ENCODE data around the gene LRRC30.

LRRC30 gene

GRCh38 chr18:7242926-7243325 is 12.0 kb downstream of the LRRC30 start:
- DNase-seq: no peak

GRCh38 chr18:7248877-7249276 is 18.0 kb downstream of the LRRC30 start:
- DNase-seq: no peak

GRCh38 chr18:7254163-7254562 is 23.3 kb downstream of the LRRC30 start:
- DNase-seq: no peak

DNA sequence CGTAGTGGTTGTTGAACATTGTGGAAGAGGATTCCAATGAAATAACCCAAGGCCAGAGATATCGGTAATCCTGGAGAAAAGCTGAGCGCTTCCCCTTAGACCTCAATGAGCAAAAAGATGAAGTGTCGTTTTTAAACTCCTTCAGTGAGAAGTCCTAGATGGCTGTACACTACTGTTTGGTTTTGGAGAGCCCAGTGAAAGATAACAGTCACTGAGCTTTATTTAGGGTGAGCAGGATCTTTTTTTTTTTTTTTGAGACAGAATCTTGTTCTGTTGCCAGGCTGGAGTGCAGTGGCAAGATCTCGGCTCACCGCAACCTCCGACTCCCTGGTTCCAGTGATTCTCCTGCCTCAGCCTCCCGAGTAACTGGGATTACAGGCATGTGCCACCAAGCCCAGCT is 24.2 kb downstream of the LRRC30 start:
- DNase-seq: no peak

DNA sequence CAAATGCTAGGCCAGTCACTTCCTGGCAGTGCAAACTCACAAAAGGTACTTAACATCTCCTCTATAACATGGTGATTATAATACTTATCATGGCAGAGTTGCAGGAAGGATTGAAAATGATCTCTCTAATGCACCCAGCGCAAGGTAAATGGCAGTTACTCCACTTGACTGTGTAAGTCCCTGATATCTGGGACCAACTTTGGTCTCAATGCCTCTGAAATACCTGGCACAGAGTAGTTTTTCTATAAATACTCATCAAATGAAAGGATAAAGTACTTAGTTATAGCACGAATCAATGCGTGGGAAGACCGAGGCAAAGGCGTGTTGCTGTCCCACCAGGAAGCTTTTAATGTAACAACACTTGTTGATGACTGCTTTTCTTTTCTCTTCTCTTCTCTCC is 24.8 kb downstream of the LRRC30 start:
- no peak for DNase-seq

DNA sequence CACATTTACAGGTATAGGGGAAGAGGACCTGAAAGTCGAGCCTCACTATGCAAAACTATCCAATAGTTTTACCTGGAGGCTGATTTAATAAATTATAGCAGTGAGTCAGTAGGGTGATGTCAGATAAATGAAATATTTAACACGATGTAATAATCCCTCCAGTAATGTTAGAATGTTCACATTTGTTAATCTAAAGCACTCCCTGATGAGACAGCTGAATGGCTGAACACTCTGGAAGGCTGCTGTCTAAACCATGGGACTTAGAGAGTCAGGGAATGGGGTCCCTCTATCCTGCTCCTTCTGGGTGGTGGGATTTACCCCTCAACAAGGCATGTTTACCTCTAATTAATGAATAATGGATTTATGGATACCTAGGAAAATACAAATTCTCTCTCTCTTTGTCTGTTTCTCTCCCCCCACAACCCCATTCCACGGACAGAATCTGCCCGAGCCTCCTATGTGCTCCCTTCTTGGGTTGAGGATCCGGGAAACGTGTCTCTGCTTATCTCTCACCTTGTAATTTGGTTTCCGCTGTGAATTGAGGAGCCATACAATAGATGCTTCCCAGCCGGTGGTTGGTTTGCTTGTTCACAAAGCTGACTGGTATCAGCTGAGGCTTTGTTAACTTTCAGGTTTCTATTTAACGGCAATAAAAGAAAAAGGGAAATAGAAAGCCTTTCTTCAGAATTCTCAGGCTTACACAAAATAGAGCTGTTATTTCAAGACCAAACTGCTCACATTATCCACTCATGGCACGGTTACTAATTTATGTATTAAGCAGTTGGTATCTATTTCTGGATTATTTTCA is 25.9 kb downstream of the LRRC30 start:
- no peak for DNase-seq

- no peak for DNase-seq
Observed at GRCh38 chr18:7257426-7257740, 26.5 kb downstream of the LRRC30 start.

DNA sequence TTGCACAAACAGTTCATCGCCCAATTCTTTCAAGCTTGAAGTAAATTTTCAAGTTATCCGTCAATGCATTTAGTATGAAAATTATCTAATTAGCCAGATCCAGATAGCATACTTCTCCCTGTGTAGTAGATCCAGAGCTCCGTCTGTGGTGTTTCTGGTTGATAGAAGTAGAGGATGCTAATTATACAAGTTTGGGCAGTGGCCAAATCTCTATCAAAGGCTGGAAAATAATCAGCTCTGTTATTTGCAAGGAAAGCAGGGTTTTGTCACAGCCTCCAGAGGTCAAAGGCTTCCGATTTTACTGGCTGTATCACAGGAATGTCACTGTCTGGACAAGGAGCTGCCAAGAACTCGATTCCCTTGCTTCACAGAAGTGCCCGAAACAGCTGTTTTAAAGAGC is 28.6 kb downstream of the LRRC30 start:
- no peak for DNase-seq

- DNase-seq: no peak
Observed at GRCh38 chr18:7261199-7261598, 30.3 kb downstream of the LRRC30 start.

DNA sequence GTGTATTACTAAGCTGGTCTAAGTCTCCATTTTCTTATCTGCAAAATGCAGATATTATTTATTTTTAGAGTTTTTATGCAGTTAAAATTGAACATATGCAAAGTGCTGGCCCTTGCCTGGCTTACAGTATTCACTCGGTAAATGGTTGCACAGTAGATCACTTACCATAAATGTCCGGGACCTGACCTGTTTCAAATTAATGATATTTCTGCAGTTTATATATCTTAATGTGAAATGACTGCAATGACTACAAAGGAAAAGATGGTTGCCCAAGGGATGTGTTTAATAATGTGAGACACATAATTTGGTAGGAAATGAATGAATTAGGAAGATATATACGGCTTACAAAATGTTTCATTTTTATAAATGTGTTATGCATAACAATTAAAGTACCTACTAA is 37.1 kb downstream of the LRRC30 start:
- DNase-seq: no peak

- no peak for DNase-seq
Observed at GRCh38 chr18:7269942-7270341, 39.1 kb downstream of the LRRC30 start.

DNA sequence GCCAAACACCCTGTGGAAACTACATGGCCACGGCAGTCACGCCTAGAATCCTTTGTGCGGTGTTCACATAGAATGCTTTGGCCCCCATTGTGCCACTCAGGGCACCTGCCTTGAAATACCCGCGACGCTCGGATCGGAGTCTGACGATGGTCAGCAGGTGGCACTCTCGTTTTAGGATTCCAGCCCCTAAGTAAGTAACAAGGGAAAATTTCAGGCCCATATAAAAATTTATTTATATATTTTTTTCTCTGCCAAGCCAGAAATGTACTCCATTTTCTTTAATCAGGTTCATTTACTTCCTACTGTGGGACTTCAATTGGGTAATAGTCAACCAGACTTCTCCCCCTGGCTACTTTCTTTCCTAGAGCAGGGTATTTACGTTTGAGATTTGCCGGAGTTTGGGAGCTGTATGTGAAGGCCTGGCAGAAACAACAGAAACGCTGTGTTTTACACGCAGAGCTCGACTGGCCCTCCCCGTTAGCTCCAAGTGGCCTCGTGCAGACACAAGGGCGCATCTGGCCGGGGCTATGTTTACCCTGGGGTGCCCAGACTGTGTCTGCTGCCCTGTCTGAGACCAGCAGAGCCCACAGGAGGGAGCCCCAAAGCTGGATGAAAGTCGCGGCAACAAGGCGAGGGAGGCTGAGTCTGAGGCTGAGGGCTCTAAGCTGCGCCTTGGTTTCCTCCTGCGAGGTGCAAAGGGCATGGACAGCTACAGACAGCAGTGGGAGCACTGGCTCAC is 41.6 kb downstream of the LRRC30 start:
- peak in 1 of 2 donors; percentile 1 for DNase-seq

DNA sequence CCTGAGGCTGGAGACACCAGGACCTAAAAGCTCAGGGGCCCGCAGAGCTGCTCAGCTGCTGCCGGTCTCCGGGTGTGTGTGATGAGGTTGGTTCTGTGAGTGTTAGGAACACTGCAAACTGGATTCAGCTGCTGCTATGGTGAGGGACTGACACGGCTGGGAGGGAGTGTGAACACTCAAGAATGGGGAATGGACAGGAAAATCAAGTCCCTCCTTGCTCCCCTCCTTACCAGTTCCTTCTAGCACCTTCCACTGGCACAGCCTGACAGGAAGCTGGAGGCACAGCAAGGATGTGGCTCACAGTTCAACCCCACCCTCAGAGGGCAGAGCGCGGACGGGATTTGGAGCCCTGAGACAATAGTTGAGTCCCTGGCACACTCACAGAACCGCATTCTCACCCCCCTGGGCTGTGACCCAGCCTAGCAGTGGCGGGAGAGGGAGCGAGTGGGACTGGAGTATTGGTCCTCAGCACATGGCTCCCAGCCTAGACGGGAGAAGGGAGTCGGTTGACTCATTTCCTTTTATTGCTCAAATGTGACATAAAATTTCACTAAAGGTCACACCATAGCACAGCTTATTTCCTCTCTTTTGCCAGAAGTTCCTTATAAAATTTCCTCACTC is 42.5 kb downstream of the LRRC30 start:
- no peak for DNase-seq

GRCh38 chr18:7281579-7281978 is 50.7 kb downstream of the LRRC30 start:
- no peak for DNase-seq
